NCI-H2196 treated with DMSO at 0.1 percent for 48 hours (cell line): Measurements from ENCODE around the gene RAB24.

Source experiments
- DNase-seq: peaks from one replicate; lab custom pipeline; 2025; ENCODE audit not compliant: unreplicated experiment; lab: John Stamatoyannopoulos, UW

RAB24 gene

GRCh38 chr5:177333420-177334154, 30.1 kb upstream of the RAB24 start:
- no peak for DNase-seq

GRCh38 chr5:177332896-177333260, 29.4 kb upstream of the RAB24 start:
- DNase-seq: no peak

- no peak for DNase-seq
Measured at GRCh38 chr5:177332031-177332895, 28.7 kb upstream of the RAB24 start.

GRCh38 chr5:177330991-177331842, 27.7 kb upstream of the RAB24 start:
- no peak for DNase-seq

GRCh38 chr5:177329883-177330282, 26.4 kb upstream of the RAB24 start:
- DNase-seq: no peak

- no peak for DNase-seq
Measured at GRCh38 chr5:177328545-177329231, 25.2 kb upstream of the RAB24 start.

GRCh38 chr5:177327539-177328522, 24.3 kb upstream of the RAB24 start:
- DNase-seq: no peak

- no peak for DNase-seq
Measured at GRCh38 chr5:177325868-177326381, 22.4 kb upstream of the RAB24 start.

GRCh38 chr5:177320879-177321278, 17.4 kb upstream of the RAB24 start:
- no peak for DNase-seq

- DNase-seq: no peak
Measured at GRCh38 chr5:177319913-177320588, 16.5 kb upstream of the RAB24 start.

- DNase-seq: peak; percentile 57
Measured at GRCh38 chr5:177317959-177318377, 14.4 kb upstream of the RAB24 start.

GRCh38 chr5:177316005-177316404, 12.5 kb upstream of the RAB24 start:
- no peak for DNase-seq

- no peak for DNase-seq
Measured at GRCh38 chr5:177315411-177315810, 11.9 kb upstream of the RAB24 start.

- no peak for DNase-seq
Measured at GRCh38 chr5:177314376-177315342, 11.1 kb upstream of the RAB24 start.

- DNase-seq: no peak
Measured at GRCh38 chr5:177313561-177314259, 10.2 kb upstream of the RAB24 start.

- no peak for DNase-seq
Measured at GRCh38 chr5:177312649-177313181, 9.2 kb upstream of the RAB24 start.
